ENCODE measurements around the gene PTPRR.

PTPRR gene

GRCh38 chr12:70929029-70929428, 8.5 kb upstream of the PTPRR start:
- H3K27me3 ChIP-seq (ENCODE audit: control insufficient read depth, low read length) = no peaks in the 10 kb centered on the region
- no peak overlapping the region for H3K4me2 ChIP-seq (ENCODE audit: low read length)
- H3K27ac ChIP-seq (ENCODE audit: low read depth, low read length) = no peak overlapping the region
- no peaks in the 10 kb centered on the region for H3K36me3 ChIP-seq (ENCODE audit: control insufficient read depth, low read length)
- H3F3A ChIP-seq (ENCODE audit: control insufficient read depth, insufficient read depth) = no peaks in the 10 kb centered on the region
- H3K79me2 ChIP-seq (ENCODE audit: control insufficient read depth, low read length) = no peaks in the 10 kb centered on the region
- H3K4me1 ChIP-seq (ENCODE audit: control insufficient read depth, low read length) = no peaks in the 10 kb centered on the region
- TF ChIP-seq EZH2phosphoT487 (IDR thresholded peaks at IDR 0.05; ENCODE audit: borderline replicate concordance, low read length) = no peak
- TF ChIP-seq, protein P1, sequence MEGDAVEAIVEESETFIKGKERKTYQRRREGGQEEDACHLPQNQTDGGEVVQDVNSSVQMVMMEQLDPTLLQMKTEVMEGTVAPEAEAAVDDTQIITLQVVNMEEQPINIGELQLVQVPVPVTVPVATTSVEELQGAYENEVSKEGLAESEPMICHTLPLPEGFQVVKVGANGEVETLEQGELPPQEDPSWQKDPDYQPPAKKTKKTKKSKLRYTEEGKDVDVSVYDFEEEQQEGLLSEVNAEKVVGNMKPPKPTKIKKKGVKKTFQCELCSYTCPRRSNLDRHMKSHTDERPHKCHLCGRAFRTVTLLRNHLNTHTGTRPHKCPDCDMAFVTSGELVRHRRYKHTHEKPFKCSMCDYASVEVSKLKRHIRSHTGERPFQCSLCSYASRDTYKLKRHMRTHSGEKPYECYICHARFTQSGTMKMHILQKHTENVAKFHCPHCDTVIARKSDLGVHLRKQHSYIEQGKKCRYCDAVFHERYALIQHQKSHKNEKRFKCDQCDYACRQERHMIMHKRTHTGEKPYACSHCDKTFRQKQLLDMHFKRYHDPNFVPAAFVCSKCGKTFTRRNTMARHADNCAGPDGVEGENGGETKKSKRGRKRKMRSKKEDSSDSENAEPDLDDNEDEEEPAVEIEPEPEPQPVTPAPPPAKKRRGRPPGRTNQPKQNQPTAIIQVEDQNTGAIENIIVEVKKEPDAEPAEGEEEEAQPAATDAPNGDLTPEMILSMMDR (IDR thresholded peaks at IDR 0.05; ENCODE audit: low read depth, low read length, poor library complexity, severe bottlenecking) = no peak
- H3K9me2 ChIP-seq (replicated peaks; ENCODE audit: control insufficient read depth, low read length) = no peaks in the 10 kb centered on the region
- H4K20me1 ChIP-seq (ENCODE audit: control insufficient read depth, insufficient read depth, low read depth, low read length) = no peaks in the 10 kb centered on the region
- H3K9me3 ChIP-seq (ENCODE audit: control insufficient read depth, insufficient read depth, low read length) = no peaks in the 10 kb centered on the region
- H3K4me3 ChIP-seq (ENCODE audit: low read length) = no peak overlapping the region

DNA sequence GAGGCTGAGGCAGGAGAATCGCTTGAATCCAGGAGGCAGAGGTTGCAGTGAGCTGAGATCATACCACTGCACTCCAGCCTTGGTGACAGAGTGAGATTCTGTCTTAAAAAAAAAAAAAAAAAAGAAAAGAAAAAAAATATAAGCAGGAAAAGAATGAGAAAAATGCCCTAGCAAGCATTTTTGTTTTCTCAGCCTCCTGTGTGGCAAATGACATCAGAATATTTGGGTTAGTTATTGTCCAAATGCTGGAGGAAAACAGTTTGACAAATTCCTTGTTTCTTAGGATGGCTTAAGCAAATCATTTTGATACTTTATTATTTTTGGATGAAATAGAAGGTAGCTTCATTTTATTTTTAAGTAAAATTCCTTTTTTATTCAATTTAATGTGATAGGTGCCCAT, 7.5 kb upstream of the PTPRR start:
- Histone ChIP-seq H3K27me3 (ENCODE audit: control insufficient read depth, low read length) (no peaks in the 10 kb centered on the region), H3F3A (ENCODE audit: control insufficient read depth, insufficient read depth) (no peaks in the 10 kb centered on the region), H3K4me1 (ENCODE audit: control insufficient read depth, low read length) (no peaks in the 10 kb centered on the region), H3K9me2 (replicated peaks; ENCODE audit: control insufficient read depth, low read length) (no peaks in the 10 kb centered on the region), H3K9me3 (ENCODE audit: control insufficient read depth, insufficient read depth, low read length) (no peaks in the 10 kb centered on the region), H4K20me1 (ENCODE audit: control insufficient read depth, insufficient read depth, low read depth, low read length) (no peaks in the 10 kb centered on the region), H3K79me2 (ENCODE audit: control insufficient read depth, low read length) (no peaks in the 10 kb centered on the region), H3K4me3 (ENCODE audit: low read length) (no peak overlapping the region), H3K36me3 (ENCODE audit: control insufficient read depth, low read length) (no peaks in the 10 kb centered on the region), H3K4me2 (ENCODE audit: low read length) (no peak overlapping the region), H3K27ac (ENCODE audit: low read depth, low read length) (no peak overlapping the region)
- TF ChIP-seq EZH2phosphoT487 (IDR thresholded peaks at IDR 0.05; ENCODE audit: borderline replicate concordance, low read length) = no peak
- TF ChIP-seq, protein P1 (IDR thresholded peaks at IDR 0.05; ENCODE audit: low read depth, low read length, poor library complexity, severe bottlenecking) = no peak

GRCh38 chr12:70927356-70927755, 6.8 kb upstream of the PTPRR start:
- no peaks in the 10 kb centered on the region for H3F3A ChIP-seq (ENCODE audit: control insufficient read depth, insufficient read depth)
- no peaks in the 10 kb centered on the region for H3K4me1 ChIP-seq (ENCODE audit: control insufficient read depth, low read length)
- no peak overlapping the region for H3K4me2 ChIP-seq (ENCODE audit: low read length)
- no peaks in the 10 kb centered on the region for H3K36me3 ChIP-seq (ENCODE audit: control insufficient read depth, low read length)
- H3K4me3 ChIP-seq (ENCODE audit: low read length) = no peak overlapping the region
- no peaks in the 10 kb centered on the region for H3K79me2 ChIP-seq (ENCODE audit: control insufficient read depth, low read length)
- no peaks in the 10 kb centered on the region for H3K27me3 ChIP-seq (ENCODE audit: control insufficient read depth, low read length)
- TF ChIP-seq EZH2phosphoT487 (IDR thresholded peaks at IDR 0.05; ENCODE audit: borderline replicate concordance, low read length) = no peak
- TF ChIP-seq, protein P1 (IDR thresholded peaks at IDR 0.05; ENCODE audit: low read depth, low read length, poor library complexity, severe bottlenecking) = no peak
- H4K20me1 ChIP-seq (ENCODE audit: control insufficient read depth, insufficient read depth, low read depth, low read length) = no peaks in the 10 kb centered on the region
- H3K9me3 ChIP-seq (ENCODE audit: control insufficient read depth, insufficient read depth, low read length) = no peaks in the 10 kb centered on the region
- H3K9me2 ChIP-seq (replicated peaks; ENCODE audit: control insufficient read depth, low read length) = no peaks in the 10 kb centered on the region
- no peak overlapping the region for H3K27ac ChIP-seq (ENCODE audit: low read depth, low read length)

DNA sequence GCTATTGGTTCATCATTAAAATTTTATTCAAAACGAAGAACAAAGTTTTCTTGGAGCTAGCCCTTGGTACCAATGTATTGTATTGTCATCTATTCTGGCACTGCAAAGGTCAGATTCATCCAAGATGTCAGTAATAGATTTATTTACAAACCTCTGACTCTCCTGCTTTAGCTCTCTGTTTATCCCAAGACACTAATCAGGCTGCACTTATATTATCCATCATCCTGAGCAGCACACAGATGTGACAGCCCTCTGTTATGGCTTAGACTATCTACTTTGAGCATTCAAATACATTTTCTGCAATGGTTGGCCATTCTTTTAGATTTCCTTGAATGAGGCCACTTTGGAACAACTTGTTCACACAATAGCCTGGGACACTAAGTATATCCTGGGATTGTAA, 5.0 kb upstream of the PTPRR start:
- Histone ChIP-seq H3K27ac (ENCODE audit: low read depth, low read length) (no peak overlapping the region), H3K27me3 (ENCODE audit: control insufficient read depth, low read length) (no peaks in the 10 kb centered on the region), H3K4me2 (ENCODE audit: low read length) (no peak overlapping the region), H3K36me3 (ENCODE audit: control insufficient read depth, low read length) (no peaks in the 10 kb centered on the region), H3K79me2 (ENCODE audit: control insufficient read depth, low read length) (no peaks in the 10 kb centered on the region), H3F3A (ENCODE audit: control insufficient read depth, insufficient read depth) (no peaks in the 10 kb centered on the region), H3K4me1 (ENCODE audit: control insufficient read depth, low read length) (no peaks in the 10 kb centered on the region), H3K9me2 (replicated peaks; ENCODE audit: control insufficient read depth, low read length) (no peaks in the 10 kb centered on the region), H3K4me3 (ENCODE audit: low read length) (no peak overlapping the region), H4K20me1 (ENCODE audit: control insufficient read depth, insufficient read depth, low read depth, low read length) (no peaks in the 10 kb centered on the region), H3K9me3 (ENCODE audit: control insufficient read depth, insufficient read depth, low read length) (no peaks in the 10 kb centered on the region)
- no peak for TF ChIP-seq EZH2phosphoT487 (IDR thresholded peaks at IDR 0.05; ENCODE audit: borderline replicate concordance, low read length)
- TF ChIP-seq, protein P1 (IDR thresholded peaks at IDR 0.05; ENCODE audit: low read depth, low read length, poor library complexity, severe bottlenecking) = no peak

Data from DOHH2 (cell line).